DMS153 treated with DMSO at 0.1 percent for 48 hours (cell line): ENCODE measurements around the gene ZNF780A.
"Not testable (repeated sequence)": the region's sequence is repeated elsewhere in the genome, so short reads cannot be mapped to it uniquely, and the experiment has no call there.

Experiments used
- DNase-seq: peaks from one replicate; lab custom pipeline; 2025; ENCODE audit not compliant: unreplicated experiment; lab: John Stamatoyannopoulos, UW

Gene ZNF780A

GRCh38 chr19:40090241-40091204 is at the start of gene ZNF780A:
Gene ZNF780A, minus strand, starts transcription at chr19:40090943. Its CDS starts 6,190 bp downstream, at chr19:40084753.
- peak; percentile 65 for DNase-seq

GRCh38 chr19:40139533-40140287 is 49.0 kb upstream of the ZNF780A start:
- peak; percentile 33 for DNase-seq

- DNase-seq: no peak
Measured at GRCh38 chr19:40136818-40137217, 46.1 kb upstream of the ZNF780A start.

GRCh38 chr19:40134866-40135265 is 44.1 kb upstream of the ZNF780A start:
- no peak for DNase-seq

- no peak for DNase-seq
Measured at GRCh38 chr19:40133491-40133890, 42.7 kb upstream of the ZNF780A start.

GRCh38 chr19:40130013-40130412 is 39.3 kb upstream of the ZNF780A start:
- DNase-seq: no peak

GRCh38 chr19:40129425-40129824 is 38.7 kb upstream of the ZNF780A start:
- no peak for DNase-seq

GRCh38 chr19:40128991-40129390 is 38.2 kb upstream of the ZNF780A start:
- no peak for DNase-seq

- DNase-seq: no peak
Measured at GRCh38 chr19:40119380-40119779, 28.6 kb upstream of the ZNF780A start.

GRCh38 chr19:40118638-40119037 is 27.9 kb upstream of the ZNF780A start:
- not testable (repeated sequence) for DNase-seq

GRCh38 chr19:40116075-40116474 is 25.3 kb upstream of the ZNF780A start:
- DNase-seq: no peak

- not testable (repeated sequence) for DNase-seq
Measured at GRCh38 chr19:40114119-40114518, 23.4 kb upstream of the ZNF780A start.

- DNase-seq: not testable (repeated sequence)
Measured at GRCh38 chr19:40112271-40112670, 21.5 kb upstream of the ZNF780A start.

- no peak for DNase-seq
Measured at GRCh38 chr19:40110570-40110969, 19.8 kb upstream of the ZNF780A start.

- no peak for DNase-seq
Measured at GRCh38 chr19:40104754-40105153, 14.0 kb upstream of the ZNF780A start.

GRCh38 chr19:40103600-40103999 is 12.9 kb upstream of the ZNF780A start:
- no peak for DNase-seq

GRCh38 chr19:40101813-40102212 is 11.1 kb upstream of the ZNF780A start:
- DNase-seq: no peak

GRCh38 chr19:40093416-40093815 is 2.7 kb upstream of the ZNF780A start:
- no peak for DNase-seq

- DNase-seq: no peak
Measured at GRCh38 chr19:40091205-40092129, 724 bp upstream of the ZNF780A start.

GRCh38 chr19:40089462-40089861 is 1.3 kb downstream of the ZNF780A start:
- no peak for DNase-seq
